ENCODE measurements around the gene MALAT1. TPM values are rescaled to one million over a fixed set of nuclear protein-coding genes. Genes with fewer than 3 reads are reported as not detected.

Gene MALAT1
- total RNA-seq, 1 donor from 2014 or later, result 19,443 TPM

Other genes with a start within 250 kb of the MALAT1 start
- 12.2 TPM for gene POLA2, start 237.1 kb upstream of the MALAT1 start, total RNA-seq
- 21.0 TPM for gene CDC42EP2, start 184.2 kb upstream of the MALAT1 start, total RNA-seq
- gene DPF2, start 165.2 kb upstream of the MALAT1 start, total RNA-seq, result 61.5 TPM
- not detected for gene TIGD3, start 144.3 kb upstream of the MALAT1 start, total RNA-seq
- gene SLC25A45, start 116.4 kb upstream of the MALAT1 start, total RNA-seq, result 9.4 TPM
- 31.2 TPM for gene FRMD8, start 112.4 kb upstream of the MALAT1 start, total RNA-seq
- 1,155 TPM for gene NEAT1, start 76.2 kb upstream of the MALAT1 start, total RNA-seq
- gene SCYL1, start 26.0 kb downstream of the MALAT1 start, total RNA-seq, result 62.9 TPM
- gene LTBP3, start 59.3 kb downstream of the MALAT1 start, total RNA-seq, result 120 TPM
- 50.3 TPM for gene ZNRD2, start 71.4 kb downstream of the MALAT1 start, total RNA-seq
- 21.9 TPM for gene FAM89B, start 73.5 kb downstream of the MALAT1 start, total RNA-seq
- 122 TPM for gene EHBP1L1, start 77.0 kb downstream of the MALAT1 start, total RNA-seq
- 0.83 TPM for gene KCNK7, start 96.8 kb downstream of the MALAT1 start, total RNA-seq
- 57.3 TPM for gene MAP3K11, start 115.2 kb downstream of the MALAT1 start, total RNA-seq
- 57.6 TPM for gene PCNX3, start 116.7 kb downstream of the MALAT1 start, total RNA-seq
- 40.3 TPM for gene SIPA1, start 139.1 kb downstream of the MALAT1 start, total RNA-seq
- 97.9 TPM for gene RELA, start 163.9 kb downstream of the MALAT1 start, total RNA-seq
- gene KAT5, start 213.2 kb downstream of the MALAT1 start, total RNA-seq, result 74.8 TPM
- 29.8 TPM for gene RNASEH2C, start 221.8 kb downstream of the MALAT1 start, total RNA-seq